Mesothelial cell of epicardium (in vitro differentiated cells): ENCODE data around the gene SRP19. TPM values are rescaled to one million over a fixed set of nuclear protein-coding genes. Genes with fewer than 3 reads are reported as not detected.
"Not testable (repeated sequence)": the region's sequence is repeated elsewhere in the genome, so short reads cannot be mapped to it uniquely, and the experiment has no call there.

Experiments used
- DNase-seq, 2 experiments: peaks; one replicate each; pipeline ENCODE4 v3.0.0; 2021; ENCODE audit warnings: low spot score in 2 of 2; ENCODE audit not compliant: unreplicated experiment in 2 of 2
- H3K27ac Mint-ChIP-seq: 2 replicates; pipeline ENCODE4 v1.8.0; 2021; ENCODE audit warnings: mixed read lengths
- H3K27me3 Mint-ChIP-seq: 2 replicates; pipeline ENCODE4 v1.8.0; 2021; ENCODE audit warnings: low read depth, mixed read lengths
- H3K36me3 Mint-ChIP-seq: 2 replicates; pipeline ENCODE4 v1.8.0; 2021; ENCODE audit warnings: mixed read lengths
- H3K4me1 Mint-ChIP-seq: 2 replicates; pipeline ENCODE4 v1.8.0; 2021; ENCODE audit warnings: mixed read lengths
- H3K4me3 Mint-ChIP-seq: 2 replicates; pipeline ENCODE4 v1.8.0; 2021; ENCODE audit warnings: mild to moderate bottlenecking, moderate library complexity, mixed read lengths
- H3K9me3 Mint-ChIP-seq: 2 replicates; pipeline ENCODE4 v1.8.0; 2021; ENCODE audit warnings: mixed read lengths
- CTCF ChIP-seq: fragments of 200-600 bp; sonication (generic); IDR thresholded peaks from one replicate; pipeline ENCODE4 v1.5.0; 2021; ENCODE audit warnings: antibody characterized with exemption; ENCODE audit not compliant: unreplicated experiment
- total RNA-seq: library from RNA; stranded (reverse); gene quantifications from 3 replicates; pipeline ENCODE4 v1.2.1, GENCODE V29; 2021

Gene SRP19
- total RNA-seq, 1 donor from 2014 or later, result 45.6 TPM

- no peak for TF ChIP-seq CTCF
- Mint-ChIP-seq H3K9me3 (no peaks in the 10 kb centered on the region), H3K36me3 (peaks cover 27% of the 10 kb centered on the region), H3K27me3 (no peaks in the 10 kb centered on the region), H3K27ac (no peak overlapping the region), H3K4me3 (no peak overlapping the region), H3K4me1 (peaks cover 6% of the 10 kb centered on the region)
- DNase-seq, result no peak
Observed at GRCh38 chr5:112895682-112896081, 34.6 kb downstream of the SRP19 start.

- H3K9me3 Mint-ChIP-seq, result no peaks in the 10 kb centered on the region
- no peak for TF ChIP-seq CTCF
- peaks cover 6% of the 10 kb centered on the region for H3K4me1 Mint-ChIP-seq
- peaks cover 11% of the 10 kb centered on the region for H3K36me3 Mint-ChIP-seq
- DNase-seq, result no peak
- no peak overlapping the region for H3K27ac Mint-ChIP-seq
- H3K27me3 Mint-ChIP-seq, result no peaks in the 10 kb centered on the region
- H3K4me3 Mint-ChIP-seq, result no peak overlapping the region
Observed at GRCh38 chr5:112902561-112902960, 41.5 kb downstream of the SRP19 start.

- H3K4me1 Mint-ChIP-seq, H3K9me3 Mint-ChIP-seq: not testable (repeated sequence)
Observed at GRCh38 chr5:112904996-112905395, 43.9 kb downstream of the SRP19 start.

GRCh38 chr5:112906637-112907036 is 45.5 kb downstream of the SRP19 start:
- TF ChIP-seq CTCF, result no peak
- Mint-ChIP-seq H3K27me3 (no peaks in the 10 kb centered on the region), H3K27ac (no peak overlapping the region), H3K4me1 (peaks cover 2% of the 10 kb centered on the region), H3K4me3 (no peak overlapping the region), H3K36me3 (peaks cover 5% of the 10 kb centered on the region), H3K9me3 (no peaks in the 10 kb centered on the region)
- no peak for DNase-seq

More at GRCh38 chr5:112904996-112905395, 43.9 kb downstream of the SRP19 start:
- H3K27ac Mint-ChIP-seq, H3K4me3 Mint-ChIP-seq, H3K27me3 Mint-ChIP-seq, H3K36me3 Mint-ChIP-seq, DNase-seq: not testable (repeated sequence)

- H3K9me3 Mint-ChIP-seq, result no peaks in the 10 kb centered on the region
Observed at GRCh38 chr5:112907166-112907631, 46.1 kb downstream of the SRP19 start.

GRCh38 chr5:112908854-112909253 is 47.8 kb downstream of the SRP19 start:
- no peak overlapping the region for H3K4me3 Mint-ChIP-seq
- H3K36me3 Mint-ChIP-seq, result peaks cover 11% of the 10 kb centered on the region
- H3K9me3 Mint-ChIP-seq, result no peaks in the 10 kb centered on the region
- TF ChIP-seq CTCF, result no peak
- no peak overlapping the region for H3K27ac Mint-ChIP-seq
- H3K4me1 Mint-ChIP-seq, result peaks cover 2% of the 10 kb centered on the region
- no peaks in the 10 kb centered on the region for H3K27me3 Mint-ChIP-seq
- DNase-seq, result no peak

More at GRCh38 chr5:112907166-112907631, 46.1 kb downstream of the SRP19 start:
- no peak for DNase-seq
- Mint-ChIP-seq H3K4me3 (no peak overlapping the region), H3K27me3 (no peaks in the 10 kb centered on the region), H3K27ac (no peak overlapping the region), H3K36me3 (peaks cover 5% of the 10 kb centered on the region), H3K4me1 (peaks cover 2% of the 10 kb centered on the region)
- no peak for TF ChIP-seq CTCF
